Activated naive CD4-positive, alpha-beta T cell treated with anti-CD3 and anti-CD28 coated beads, Interleukin-2, amount 10 ng/mL, durations not matched to agents 7 days and 5 days (primary cell): ENCODE results near the gene CDT1.
A peak's percentile ranks its signal among the peaks of the same experiment; 100 is the strongest.

Experiments used
- CTCF ChIA-PET: fragments of 350-600 bp; sonication (Branson Sonifier 250); formaldehyde crosslinking; loops from one replicate; lab custom pipeline; 2021; ENCODE audit warnings: antibody characterized with exemption; lab: Charles Lee
- DNase-seq: peaks from one replicate; pipeline ENCODE4 v3.0.0-alpha.2; 2020
- H3K27ac Mint-ChIP-seq: one replicate; pipeline ENCODE4 v1.8.0; 2021; ENCODE audit warnings: mild to moderate bottlenecking, moderate library complexity, mixed read lengths
- H3K27me3 Mint-ChIP-seq: one replicate; pipeline ENCODE4 v1.8.0; 2021; ENCODE audit warnings: mild to moderate bottlenecking, mixed read lengths
- H3K36me3 Mint-ChIP-seq: one replicate; pipeline ENCODE4 v1.8.0; 2021; ENCODE audit warnings: mixed read lengths
- H3K4me1 Mint-ChIP-seq: one replicate; pipeline ENCODE4 v1.8.0; 2021; ENCODE audit warnings: mixed read lengths
- H3K4me3 Mint-ChIP-seq: one replicate; pipeline ENCODE4 v1.8.0; 2021; ENCODE audit warnings: mild to moderate bottlenecking, moderate library complexity, mixed read lengths
- H3K9me3 Mint-ChIP-seq: one replicate; pipeline ENCODE4 v1.8.0; 2021; ENCODE audit warnings: mixed read lengths

CDT1 gene

GRCh38 chr16:88841521-88842307 is 38.1 kb downstream of the CDT1 start:
- Mint-ChIP-seq H3K9me3 (no peaks in the 10 kb centered on the region), H3K4me1 (no peaks in the 10 kb centered on the region), H3K27me3 (no peaks in the 10 kb centered on the region), H3K36me3 (peaks cover 2% of the 10 kb centered on the region), H3K4me3 (no peak overlapping the region), H3K27ac (no peak overlapping the region)
- CTCF ChIA-PET = no interaction called here
- no peak for DNase-seq

GRCh38 chr16:88842308-88842756 is 38.7 kb downstream of the CDT1 start:
- Mint-ChIP-seq H3K36me3 (peaks cover 2% of the 10 kb centered on the region), H3K27me3 (no peaks in the 10 kb centered on the region), H3K4me3 (no peak overlapping the region), H3K27ac (no peak overlapping the region), H3K9me3 (no peaks in the 10 kb centered on the region), H3K4me1 (no peaks in the 10 kb centered on the region)
- CTCF ChIA-PET = no interaction called here
- no peak for DNase-seq

- no peaks in the 10 kb centered on the region for H3K4me1 Mint-ChIP-seq
- no peaks in the 10 kb centered on the region for H3K27me3 Mint-ChIP-seq
- H3K27ac Mint-ChIP-seq = no peak overlapping the region
- no peak overlapping the region for H3K4me3 Mint-ChIP-seq
- DNase-seq = no peak
- H3K9me3 Mint-ChIP-seq = no peaks in the 10 kb centered on the region
- peaks cover 2% of the 10 kb centered on the region for H3K36me3 Mint-ChIP-seq
- CTCF ChIA-PET = no interaction called here
These were observed 39.2 kb downstream of the CDT1 start for GRCh38 chr16:88842806-88843205.

DNA sequence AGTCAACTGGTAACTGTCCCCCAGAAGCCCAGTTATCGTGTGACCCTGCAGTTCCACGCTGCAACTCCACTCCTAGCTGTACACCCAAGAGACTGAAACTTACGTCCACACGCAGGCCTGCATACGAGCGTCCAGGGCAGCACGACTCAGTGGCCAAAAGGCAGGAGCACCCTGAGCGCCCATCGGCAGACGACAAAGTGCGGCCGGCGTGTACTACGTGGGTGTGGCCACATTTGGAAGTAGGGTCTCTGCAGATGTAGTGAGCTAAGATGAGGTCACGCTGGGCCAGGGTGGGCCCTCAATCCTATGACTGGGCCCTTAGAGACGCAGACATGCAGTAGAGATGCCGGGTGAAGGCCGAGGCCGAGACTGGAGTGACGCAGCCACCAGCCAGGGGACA is 39.7 kb downstream of the CDT1 start:
- Mint-ChIP-seq H3K4me1 (no peaks in the 10 kb centered on the region), H3K27me3 (no peaks in the 10 kb centered on the region), H3K4me3 (no peak overlapping the region), H3K36me3 (peaks cover 2% of the 10 kb centered on the region), H3K27ac (no peak overlapping the region), H3K9me3 (no peaks in the 10 kb centered on the region)
- no peak for DNase-seq
- CTCF ChIA-PET = no interaction called here

DNA sequence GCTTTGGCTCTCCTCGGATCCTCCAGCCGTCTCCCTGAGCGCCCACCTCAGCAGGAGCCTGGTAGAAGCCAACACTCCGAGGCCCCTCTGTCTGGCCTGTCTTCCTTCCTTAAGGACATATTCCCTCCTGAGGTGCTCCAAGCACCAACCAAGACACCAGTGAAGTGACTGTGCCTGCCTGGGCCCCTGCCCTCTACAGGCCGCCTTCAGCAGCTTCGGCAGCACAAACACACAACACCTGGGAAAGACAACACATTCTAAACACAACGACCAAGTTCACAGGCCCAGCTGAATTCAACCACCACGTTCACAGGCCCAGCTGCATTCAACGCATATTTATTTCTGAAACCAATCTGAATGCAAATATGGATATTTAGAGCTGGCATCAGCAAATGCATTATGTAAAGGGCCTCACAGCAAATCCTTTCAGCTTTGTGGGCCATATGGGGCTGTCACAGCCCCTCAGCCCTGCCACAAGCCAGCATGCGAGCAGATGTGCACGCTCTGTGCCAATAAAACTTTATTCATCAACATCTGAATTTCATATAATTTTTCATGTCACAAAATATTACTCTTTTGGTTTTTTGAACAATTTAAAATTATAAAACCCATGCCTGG is 40.9 kb downstream of the CDT1 start:
- CTCF ChIA-PET = no interaction called here
- Mint-ChIP-seq H3K27ac (no peak overlapping the region), H3K36me3 (peaks cover 2% of the 10 kb centered on the region), H3K27me3 (no peaks in the 10 kb centered on the region), H3K4me3 (no peak overlapping the region), H3K9me3 (no peaks in the 10 kb centered on the region), H3K4me1 (no peaks in the 10 kb centered on the region)
- DNase-seq = no peak

DNA sequence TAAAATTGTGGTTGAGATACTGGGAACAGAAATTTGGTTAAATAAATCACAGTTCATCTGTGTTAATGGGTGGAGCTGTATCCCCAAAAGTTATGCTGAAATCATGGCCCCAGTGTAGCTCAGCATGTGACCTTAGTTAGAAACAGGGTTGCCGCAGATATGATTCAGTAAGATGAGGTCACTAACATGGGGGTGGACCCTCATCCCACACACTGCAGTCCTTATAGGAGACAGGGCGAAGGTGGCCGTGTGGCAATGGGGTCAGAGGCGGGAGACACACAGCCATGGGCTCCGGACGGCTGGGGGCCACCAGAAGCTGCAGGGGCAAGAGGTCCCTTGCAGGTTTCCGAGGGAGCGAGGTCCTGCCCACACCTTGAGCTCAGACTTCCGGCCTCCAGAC is 42.5 kb downstream of the CDT1 start:
- CTCF ChIA-PET = interaction anchor here (1.7 kb wide), 1 partner anchor 11 kb away, joined by 8 read pairs; the partner anchor contains the start of genes GALNS and TRAPPC2L

DNA sequence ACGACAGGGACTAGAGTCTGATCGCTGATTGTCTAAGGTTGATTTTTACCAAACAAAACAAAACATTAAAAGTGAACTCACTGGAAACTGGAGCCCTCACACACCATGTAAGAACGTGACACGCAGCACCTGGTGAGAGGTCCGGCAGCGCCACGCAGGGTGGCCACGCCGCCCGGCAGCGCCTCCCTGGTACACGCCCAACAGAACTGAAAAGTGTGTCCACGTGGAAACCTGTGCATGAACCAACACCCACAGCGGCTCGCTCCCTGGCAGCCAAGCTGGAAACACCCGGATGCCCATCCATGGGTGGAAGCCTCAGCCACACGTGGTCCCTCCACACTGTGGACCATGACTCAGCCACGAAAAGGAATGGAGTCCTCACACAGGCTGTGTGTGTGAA is 44.1 kb downstream of the CDT1 start:
- Mint-ChIP-seq H3K27me3 (no peaks in the 10 kb centered on the region), H3K27ac (no peak overlapping the region), H3K4me3 (no peak overlapping the region), H3K4me1 (no peaks in the 10 kb centered on the region), H3K9me3 (no peaks in the 10 kb centered on the region), H3K36me3 (no peaks in the 10 kb centered on the region)
- CTCF ChIA-PET = no interaction called here
- DNase-seq = no peak

More for the DNA sequence above, 42.5 kb downstream of the CDT1 start:
- H3K36me3 Mint-ChIP-seq = no peaks in the 10 kb centered on the region
- no peaks in the 10 kb centered on the region for H3K9me3 Mint-ChIP-seq
- H3K27me3 Mint-ChIP-seq = no peaks in the 10 kb centered on the region
- H3K4me3 Mint-ChIP-seq = no peak overlapping the region
- no peaks in the 10 kb centered on the region for H3K4me1 Mint-ChIP-seq
- no peak for DNase-seq
- H3K27ac Mint-ChIP-seq = no peak overlapping the region

DNA sequence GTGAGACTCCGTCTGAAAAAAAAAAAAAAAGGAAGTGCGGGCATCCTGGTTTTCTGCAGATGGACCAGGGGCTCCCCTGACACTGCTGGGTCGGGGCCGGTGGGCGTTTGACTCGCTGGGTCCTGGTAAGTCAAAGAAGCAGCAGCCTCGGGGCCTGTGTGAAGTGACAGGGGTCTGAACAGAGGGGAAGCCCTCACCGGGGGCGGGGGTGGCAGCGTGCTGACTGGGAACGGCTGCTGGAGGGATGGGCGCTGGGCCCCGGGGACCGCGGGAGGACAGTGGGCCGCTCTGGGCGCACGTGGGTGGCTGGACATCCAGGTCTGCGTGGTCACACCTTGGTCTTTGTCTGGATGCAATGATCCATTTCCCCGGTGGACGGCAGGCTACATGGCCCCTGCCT is 45.0 kb downstream of the CDT1 start:
- DNase-seq = no peak
- no peaks in the 10 kb centered on the region for H3K36me3 Mint-ChIP-seq
- H3K27me3 Mint-ChIP-seq = no peaks in the 10 kb centered on the region
- H3K27ac Mint-ChIP-seq = no peak overlapping the region
- H3K4me3 Mint-ChIP-seq = no peak overlapping the region
- CTCF ChIA-PET = no interaction called here
- H3K4me1 Mint-ChIP-seq = no peaks in the 10 kb centered on the region
- H3K9me3 Mint-ChIP-seq = no peaks in the 10 kb centered on the region

- no peak for DNase-seq
- Mint-ChIP-seq H3K4me1 (peaks cover 13% of the 10 kb centered on the region), H3K4me3 (no peak overlapping the region), H3K9me3 (no peaks in the 10 kb centered on the region), H3K27ac (no peak overlapping the region), H3K27me3 (no peaks in the 10 kb centered on the region), H3K36me3 (no peaks in the 10 kb centered on the region)
- CTCF ChIA-PET = no interaction called here
These were observed 47.1 kb downstream of the CDT1 start for GRCh38 chr16:88850531-88851199.

DNA sequence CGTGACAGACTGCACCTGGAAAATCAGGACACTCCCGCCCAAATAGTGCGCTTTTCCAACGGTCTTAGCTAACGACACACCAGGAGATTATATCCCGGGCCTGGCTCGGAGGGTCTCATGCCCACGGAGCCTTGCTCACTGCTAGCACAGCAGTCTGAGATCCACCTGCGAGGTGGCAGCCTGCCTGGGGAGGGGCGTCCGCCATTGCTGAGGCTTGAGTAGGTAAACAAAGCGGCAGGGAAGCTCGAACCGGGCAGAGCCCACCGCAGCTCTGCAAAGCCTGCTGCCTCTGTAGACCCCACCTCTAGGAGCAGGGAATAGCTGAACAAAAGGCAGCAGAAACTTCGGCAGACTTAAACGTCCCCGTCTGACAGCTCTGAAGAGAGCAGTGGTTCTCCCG is 48.0 kb downstream of the CDT1 start:
- CTCF ChIA-PET = no interaction called here
- no peaks in the 10 kb centered on the region for H3K27me3 Mint-ChIP-seq
- DNase-seq = no peak
- no peak overlapping the region for H3K4me3 Mint-ChIP-seq
- H3K4me1 Mint-ChIP-seq = peaks cover 17% of the 10 kb centered on the region
- H3K36me3 Mint-ChIP-seq = no peaks in the 10 kb centered on the region
- H3K27ac Mint-ChIP-seq = no peak overlapping the region
- H3K9me3 Mint-ChIP-seq = no peaks in the 10 kb centered on the region

DNA sequence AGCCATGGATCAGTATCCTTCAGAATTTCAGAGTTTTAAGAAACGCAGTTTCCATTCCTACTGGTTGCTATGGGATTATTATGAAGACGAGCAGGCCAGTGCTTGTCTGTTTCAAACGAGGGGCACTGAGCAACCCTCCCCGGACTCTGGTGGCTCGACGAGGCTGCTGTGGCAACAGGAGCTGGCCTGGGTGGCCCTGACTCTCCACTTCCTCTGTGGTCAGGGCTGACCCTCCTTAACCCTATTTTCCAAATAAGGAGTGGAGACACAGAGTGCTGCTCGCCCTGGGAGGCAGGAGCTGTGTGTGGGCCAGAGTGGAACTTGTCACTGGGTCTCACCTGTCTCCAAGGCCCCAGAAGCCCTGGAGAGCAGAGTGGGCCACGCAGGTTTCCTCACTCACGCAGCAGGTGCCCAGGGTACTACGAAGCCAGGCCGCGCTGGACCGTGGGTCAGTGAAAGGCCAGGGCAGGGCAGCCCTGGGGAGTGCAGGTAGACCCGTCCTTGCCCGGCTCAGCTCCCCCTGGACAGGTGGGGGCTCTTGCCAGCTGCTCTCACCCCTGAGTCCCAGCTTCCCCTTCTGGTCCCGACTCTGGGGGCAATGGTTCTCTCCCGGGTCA is 49.8 kb downstream of the CDT1 start:
- no peak overlapping the region for H3K4me3 Mint-ChIP-seq
- H3K4me1 Mint-ChIP-seq = peaks cover 27% of the 10 kb centered on the region
- peaks cover 1% of the 10 kb centered on the region for H3K36me3 Mint-ChIP-seq
- no peak overlapping the region for H3K27ac Mint-ChIP-seq
- H3K27me3 Mint-ChIP-seq = no peaks in the 10 kb centered on the region
- DNase-seq = no peak
- no peaks in the 10 kb centered on the region for H3K9me3 Mint-ChIP-seq
- CTCF ChIA-PET = no interaction called here

GRCh38 chr16:88854306-88855111 is 50.9 kb downstream of the CDT1 start:
- H3K4me3 Mint-ChIP-seq = peak overlapping the region; percentile 31
- H3K36me3 Mint-ChIP-seq = peaks cover 3% of the 10 kb centered on the region
- H3K4me1 Mint-ChIP-seq = peaks cover 34% of the 10 kb centered on the region
- H3K27me3 Mint-ChIP-seq = no peaks in the 10 kb centered on the region
- peak; percentile 33 for DNase-seq
- CTCF ChIA-PET = interaction anchor here (1.6 kb wide), 1 partner anchor 42 kb away, joined by 3 read pairs; no protein-coding TSS in a partner anchor
- H3K27ac Mint-ChIP-seq = no peak overlapping the region
- H3K9me3 Mint-ChIP-seq = no peaks in the 10 kb centered on the region

GRCh38 chr16:88855176-88855575 is 51.6 kb downstream of the CDT1 start:
- no peaks in the 10 kb centered on the region for H3K9me3 Mint-ChIP-seq
- DNase-seq = no peak
- peaks cover 9% of the 10 kb centered on the region for H3K36me3 Mint-ChIP-seq
- no peaks in the 10 kb centered on the region for H3K27me3 Mint-ChIP-seq
- peak overlapping the region; percentile 25 for H3K27ac Mint-ChIP-seq
- CTCF ChIA-PET = interaction anchor here (1.6 kb wide), 1 partner anchor 43 kb away, joined by 3 read pairs; no protein-coding TSS in a partner anchor
- peak overlapping the region; percentile 68 for H3K4me3 Mint-ChIP-seq
- peaks cover 34% of the 10 kb centered on the region for H3K4me1 Mint-ChIP-seq
